ENCODE data around the gene KCNQ2. TPM values are rescaled to one million over a fixed set of nuclear protein-coding genes. Genes with fewer than 3 reads are reported as not detected.

The KCNQ2 gene
- total and polyA plus RNA-seq, 10 donors = 0.13 to 3.5 (median 0.45) TPM; not detected in 2

- DNase-seq = no peak
- no peak overlapping the region for H3K4me3 ChIP-seq
- TF ChIP-seq CTCF (IDR thresholded peaks at IDR 0.05 in 8 of 11, conservative IDR thresholded peaks at IDR 0.05 in 3 of 11) (no peak), POLR2AphosphoS5 (IDR thresholded peaks at IDR 0.05) (no peak), POLR2A (IDR thresholded peaks at IDR 0.05) (no peak)
- no peak overlapping the region for H3K27ac ChIP-seq
- WGBS, 5 donors = 46 to 85% (median 84%) methylated on average over 2 to 12 of the region's 12 CpGs
- H3K27me3 ChIP-seq (replicated peaks in 1 of 7) = peaks cover 2 to 98% (median 82%) of the 10 kb centered on the region in 7 donors
- no peaks in the 10 kb centered on the region for H3K36me3 ChIP-seq
- intact Hi-C loops (cut with DNase I; ENCODE audit: low total_unique reads) = no loop called here
- peaks cover 0 to 18% (median 14%) of the 10 kb centered on the region in 6 donors for H3K4me1 ChIP-seq
- H3K9me3 ChIP-seq = no peaks in the 10 kb centered on the region
Measured at GRCh38 chr20:63468421-63468820, 4.0 kb downstream of the KCNQ2 start.

- WGBS, 5 donors = 70 to 81% (median 77%) methylated on average over 16 to 19 of the region's 19 CpGs
- no peak for DNase-seq
- H3K9me3 ChIP-seq = no peaks in the 10 kb centered on the region
- no peak overlapping the region for H3K27ac ChIP-seq
- H3K4me3 ChIP-seq = no peak overlapping the region
- peaks cover 0 to 17% (median 14%) of the 10 kb centered on the region in 6 donors for H3K4me1 ChIP-seq
- no peaks in the 10 kb centered on the region for H3K36me3 ChIP-seq
- TF ChIP-seq CTCF (IDR thresholded peaks at IDR 0.05 in 8 of 11, conservative IDR thresholded peaks at IDR 0.05 in 3 of 11) (no peak), POLR2AphosphoS5 (IDR thresholded peaks at IDR 0.05) (no peak), POLR2A (IDR thresholded peaks at IDR 0.05) (no peak)
- H3K27me3 ChIP-seq (replicated peaks in 1 of 7) = peaks cover 0 to 98% (median 78%) of the 10 kb centered on the region in 7 donors
- intact Hi-C loops (cut with DNase I; ENCODE audit: low total_unique reads) = no loop called here
Measured at GRCh38 chr20:63467294-63468083, 5.0 kb downstream of the KCNQ2 start.

DNA sequence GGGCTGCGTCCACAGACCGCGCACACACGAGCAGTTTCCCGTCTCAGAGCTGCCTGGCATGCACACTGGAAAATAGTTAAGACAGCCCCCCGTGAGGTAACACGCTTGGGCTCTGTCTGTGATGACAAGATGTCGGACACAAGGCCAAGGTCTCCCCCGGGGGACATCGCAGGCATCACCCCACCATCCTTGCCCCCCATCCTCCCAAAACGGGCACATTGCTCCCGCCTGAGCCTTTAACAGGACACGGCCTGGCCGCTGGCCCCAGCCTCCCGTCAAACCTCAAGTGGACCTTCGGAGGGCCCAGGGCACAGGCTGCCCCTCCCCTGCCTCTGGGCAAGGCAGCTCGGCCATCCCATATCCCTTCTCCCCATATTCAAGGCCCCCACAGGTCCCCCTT lies 5.6 kb downstream of the KCNQ2 start:
- Histone ChIP-seq H3K27ac (no peak overlapping the region), H3K36me3 (no peaks in the 10 kb centered on the region), H3K4me1 (peaks cover 0 to 12% (median 9%) of the 10 kb centered on the region in 6 donors), H3K4me3 (no peak overlapping the region), H3K27me3 (replicated peaks in 1 of 7) (peaks cover 0 to 98% (median 72%) of the 10 kb centered on the region in 7 donors), H3K9me3 (no peaks in the 10 kb centered on the region)
- DNase-seq = no peak
- intact Hi-C loops (cut with DNase I; ENCODE audit: low total_unique reads) = no loop called here
- TF ChIP-seq CTCF (IDR thresholded peaks at IDR 0.05 in 8 of 11, conservative IDR thresholded peaks at IDR 0.05 in 3 of 11) (no peak), POLR2AphosphoS5 (IDR thresholded peaks at IDR 0.05) (no peak), POLR2A (IDR thresholded peaks at IDR 0.05) (no peak)
- 78 to 89% (median 83%) methylated on average over 13 to 17 of the region's 17 CpGs for WGBS, 5 donors

GRCh38 chr20:63466250-63466825 lies 6.1 kb downstream of the KCNQ2 start:
- peaks cover 0 to 7% (median 4%) of the 10 kb centered on the region in 6 donors for H3K4me1 ChIP-seq
- DNase-seq = no peak

More at GRCh38 chr20:63466250-63466825, 6.1 kb downstream of the KCNQ2 start:
- 77 to 88% (median 84%) methylated on average over 45 to 55 of the region's 55 CpGs for WGBS, 5 donors
- Histone ChIP-seq H3K36me3 (no peaks in the 10 kb centered on the region), H3K27ac (no peak overlapping the region), H3K9me3 (no peaks in the 10 kb centered on the region), H3K4me3 (no peak overlapping the region), H3K27me3 (replicated peaks in 1 of 7) (peaks cover 0 to 98% (median 70%) of the 10 kb centered on the region in 7 donors)
- intact Hi-C loops (cut with DNase I; ENCODE audit: low total_unique reads) = no loop called here
- TF ChIP-seq CTCF (IDR thresholded peaks at IDR 0.05 in 8 of 11, conservative IDR thresholded peaks at IDR 0.05 in 3 of 11) = no peak
- TF ChIP-seq POLR2A (IDR thresholded peaks at IDR 0.05) = no peak
- no peak for TF ChIP-seq POLR2AphosphoS5 (IDR thresholded peaks at IDR 0.05)

Measured in spleen (tissue), 11 donors.